CD4-positive, alpha-beta T cell treated with Interleukin-6 at 100 ng/mL for 8 hours (primary cell): Measurements from ENCODE around the gene TALDO1.

ENCODE experiments used
- DNase-seq: peaks from one replicate; pipeline ENCODE4 v3.0.0-alpha.2; 2020; ENCODE audit warnings: mixed read lengths, low spot score

Gene TALDO1

GRCh38 chr11:788009-788640 is 40.9 kb downstream of the TALDO1 start:
- DNase-seq = no peak

DNA sequence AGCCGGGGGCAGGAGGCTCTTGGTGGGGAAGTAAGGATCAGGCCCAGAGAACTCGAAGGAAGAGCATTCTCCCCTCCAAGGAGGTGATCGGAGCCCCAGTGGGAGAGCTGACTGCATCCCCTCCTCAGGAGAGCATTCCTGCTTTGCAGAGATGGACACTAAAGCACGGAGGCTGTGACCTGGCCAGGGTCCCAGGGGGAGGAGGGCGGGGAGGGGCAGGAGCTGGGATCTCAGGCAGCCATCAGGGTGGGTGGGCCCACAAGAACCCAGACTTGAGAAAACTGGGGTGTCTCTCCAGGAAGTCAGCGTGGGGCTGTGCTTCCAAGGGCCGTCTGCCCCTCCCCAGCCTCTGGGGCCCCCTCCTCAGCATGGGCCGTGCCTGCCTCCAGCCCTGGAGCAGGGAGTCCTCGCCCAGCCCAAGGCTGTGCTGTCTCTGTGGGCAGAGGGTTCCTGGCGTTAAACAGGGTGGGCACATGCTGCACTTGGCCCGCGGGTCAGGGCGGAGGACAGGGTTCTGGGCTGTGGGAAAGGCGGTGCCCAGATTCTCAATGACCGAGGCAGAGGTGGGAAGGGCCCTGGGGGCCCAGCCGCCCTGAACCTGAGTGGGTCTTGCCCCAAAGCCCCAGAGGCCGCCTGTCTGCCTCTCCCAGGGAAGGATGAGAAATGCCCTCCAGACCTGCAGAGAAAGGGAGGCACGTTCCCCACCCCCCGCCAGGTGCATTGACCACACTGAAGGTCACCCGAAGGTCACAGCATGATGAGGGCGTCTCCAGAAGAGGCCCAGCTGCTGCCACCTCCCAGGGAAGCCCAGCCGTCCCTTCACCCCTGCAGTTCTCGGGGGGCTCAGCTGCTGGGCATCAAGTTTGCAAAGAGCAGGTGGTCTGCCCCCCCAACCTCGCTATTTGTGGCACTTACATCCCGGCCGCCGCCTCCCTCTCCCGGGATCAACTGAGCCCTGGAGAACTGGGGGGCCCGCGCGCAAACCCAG is 42.0 kb downstream of the TALDO1 start:
- no peak for DNase-seq

- no peak for DNase-seq
Observed at GRCh38 chr11:789943-790342, 42.7 kb downstream of the TALDO1 start, which contains the start of gene CEND1. Gene CEND1, minus strand, starts transcription at chr11:790090. Its CDS starts 1,514 bp downstream, at chr11:788576.

DNA sequence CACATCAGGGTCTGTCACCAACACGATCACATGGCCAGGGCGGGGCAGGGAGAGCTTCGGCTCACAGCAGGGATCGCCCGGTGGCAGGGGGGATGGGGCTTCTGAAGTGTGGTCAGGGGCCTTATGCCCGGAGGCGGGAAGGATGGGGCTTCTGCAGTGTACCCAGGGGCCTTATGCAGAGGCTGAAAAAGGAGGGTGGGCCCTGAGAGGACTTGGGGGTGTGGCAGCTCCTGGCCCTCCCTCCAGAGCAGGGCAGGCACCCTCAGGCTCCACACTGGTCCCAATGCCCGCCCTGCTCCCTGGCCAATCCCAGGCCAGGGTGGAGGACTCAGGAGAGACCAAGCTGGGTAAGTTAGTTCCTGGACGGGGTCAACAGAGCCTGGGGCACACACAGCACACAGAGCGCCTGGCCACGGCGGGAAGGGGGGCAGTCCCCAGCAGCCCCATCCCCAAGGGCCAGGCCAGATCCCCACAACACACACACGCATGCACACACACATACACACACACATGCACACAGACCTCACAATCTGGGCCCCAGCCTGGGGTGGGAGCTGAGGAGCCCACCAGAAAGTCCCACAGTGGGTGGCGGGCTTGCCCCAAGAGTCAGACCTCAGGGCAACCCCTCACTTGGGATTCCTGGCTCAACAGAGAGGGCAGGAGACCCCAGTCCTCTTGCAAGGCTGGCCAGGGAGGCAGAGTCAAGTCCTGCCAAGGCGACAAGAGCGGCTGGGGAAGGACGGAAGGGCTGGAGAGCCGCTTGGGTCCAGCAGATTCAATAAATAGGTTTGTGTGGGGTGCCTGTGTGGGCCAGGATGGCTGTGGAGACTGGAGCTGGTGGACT is 43.7 kb downstream of the TALDO1 start:
- DNase-seq = no peak

GRCh38 chr11:791658-792534 is 44.6 kb downstream of the TALDO1 start:
- no peak for DNase-seq

- DNase-seq = no peak
Observed at GRCh38 chr11:792535-792821, 45.2 kb downstream of the TALDO1 start.

DNA sequence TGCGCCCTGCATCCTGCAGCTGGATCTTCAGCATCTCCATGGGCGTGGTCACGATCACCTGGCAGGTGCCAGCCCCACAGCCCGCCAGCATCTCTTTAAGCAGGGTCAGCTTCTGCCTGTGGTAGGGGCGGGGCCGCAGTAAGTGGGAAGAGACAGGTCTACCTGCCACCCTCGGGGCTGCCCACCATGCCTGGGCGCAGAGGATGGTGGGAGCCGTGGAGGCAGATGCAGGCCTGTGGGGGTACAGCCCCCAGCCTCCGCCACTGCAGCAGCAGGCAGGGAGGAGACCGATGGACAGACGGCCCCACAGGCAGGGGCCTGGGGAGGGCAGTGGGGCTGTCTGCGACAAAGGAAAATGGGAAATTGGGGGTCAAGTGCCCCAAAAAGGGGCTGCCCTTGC is 45.6 kb downstream of the TALDO1 start:
- no peak for DNase-seq

- no peak for DNase-seq
Observed at GRCh38 chr11:793556-793955, 46.3 kb downstream of the TALDO1 start.

GRCh38 chr11:794013-794765 is 46.9 kb downstream of the TALDO1 start:
- no peak for DNase-seq

DNA sequence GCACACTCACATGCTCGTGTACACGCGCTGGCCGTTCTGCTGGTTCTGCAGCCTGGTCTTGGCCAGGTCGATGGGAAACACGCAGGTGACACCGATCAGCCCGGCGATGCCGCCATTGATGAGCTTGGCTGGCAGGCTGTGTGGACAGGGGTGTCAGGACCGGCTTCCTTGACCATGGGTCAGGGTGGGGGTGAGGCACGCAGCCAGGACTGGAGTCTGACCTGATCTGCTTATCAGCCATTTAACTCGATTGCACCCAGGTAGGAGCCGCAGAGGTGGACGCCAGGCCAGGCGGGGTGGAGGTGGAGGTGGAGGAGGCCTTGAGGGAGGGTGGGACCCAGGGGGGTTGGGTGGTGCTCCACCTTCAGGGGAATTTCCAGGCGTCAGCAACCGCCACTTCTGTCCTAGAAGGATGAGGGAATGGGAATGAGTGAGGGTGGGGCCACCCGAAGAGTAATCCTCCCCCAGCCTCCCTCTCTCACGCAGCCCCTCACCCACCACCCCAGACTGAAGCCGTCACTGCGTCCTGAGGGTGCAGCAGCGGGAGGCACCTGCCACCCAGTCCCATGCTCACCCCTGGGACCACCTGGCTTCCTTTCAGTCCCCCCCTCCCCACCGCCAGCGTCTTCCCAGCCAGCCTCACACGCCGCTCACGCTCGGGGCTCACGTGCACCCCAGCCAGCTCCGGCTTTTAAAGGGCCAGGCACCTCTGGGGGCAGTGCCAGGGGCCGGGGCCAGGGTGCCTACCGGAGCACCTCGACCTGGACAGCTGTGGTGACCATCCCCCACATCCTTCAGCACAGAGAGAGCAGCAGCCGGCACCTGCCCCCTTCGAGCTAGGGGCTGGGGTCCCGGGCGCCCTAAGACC is 47.7 kb downstream of the TALDO1 start:
- no peak for DNase-seq

- DNase-seq = peak; percentile 85
Observed at GRCh38 chr11:795634-796564, 48.6 kb downstream of the TALDO1 start.

DNA sequence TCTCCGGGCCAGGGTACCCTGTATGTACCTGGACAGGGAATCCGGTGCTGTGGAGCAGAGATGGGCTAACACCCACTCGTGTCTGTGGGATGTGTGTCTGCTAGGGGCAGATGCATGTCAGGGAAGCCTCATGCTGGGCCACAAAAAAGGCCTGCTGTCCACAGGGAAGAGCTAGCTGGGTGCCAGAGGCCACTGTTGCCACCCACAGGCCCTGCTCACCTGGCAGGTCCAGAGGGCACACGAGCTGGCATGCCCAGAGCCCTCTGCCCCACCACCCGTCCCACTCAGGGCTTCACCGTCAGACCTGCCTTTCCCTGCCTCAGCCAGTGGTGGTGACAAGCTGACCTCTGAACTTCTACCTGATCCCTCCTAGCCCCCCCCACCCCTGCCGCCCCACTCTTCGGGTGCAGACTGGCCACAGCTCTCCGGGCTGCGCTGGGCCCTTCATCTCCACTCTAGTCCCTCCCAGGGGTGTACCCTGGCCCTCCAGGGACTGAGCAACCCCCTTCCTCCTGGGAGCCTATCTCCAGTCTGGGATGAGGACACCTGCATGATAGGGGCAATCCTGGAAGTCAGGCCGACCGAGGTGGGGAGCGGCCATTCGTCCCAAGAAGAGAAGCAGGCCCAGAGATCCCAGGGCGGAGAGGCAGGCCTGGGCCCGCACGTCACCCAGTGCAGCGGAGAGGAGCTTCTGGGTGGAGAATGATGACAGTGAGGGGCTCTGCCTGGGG is 49.5 kb downstream of the TALDO1 start:
- no peak for DNase-seq

DNA sequence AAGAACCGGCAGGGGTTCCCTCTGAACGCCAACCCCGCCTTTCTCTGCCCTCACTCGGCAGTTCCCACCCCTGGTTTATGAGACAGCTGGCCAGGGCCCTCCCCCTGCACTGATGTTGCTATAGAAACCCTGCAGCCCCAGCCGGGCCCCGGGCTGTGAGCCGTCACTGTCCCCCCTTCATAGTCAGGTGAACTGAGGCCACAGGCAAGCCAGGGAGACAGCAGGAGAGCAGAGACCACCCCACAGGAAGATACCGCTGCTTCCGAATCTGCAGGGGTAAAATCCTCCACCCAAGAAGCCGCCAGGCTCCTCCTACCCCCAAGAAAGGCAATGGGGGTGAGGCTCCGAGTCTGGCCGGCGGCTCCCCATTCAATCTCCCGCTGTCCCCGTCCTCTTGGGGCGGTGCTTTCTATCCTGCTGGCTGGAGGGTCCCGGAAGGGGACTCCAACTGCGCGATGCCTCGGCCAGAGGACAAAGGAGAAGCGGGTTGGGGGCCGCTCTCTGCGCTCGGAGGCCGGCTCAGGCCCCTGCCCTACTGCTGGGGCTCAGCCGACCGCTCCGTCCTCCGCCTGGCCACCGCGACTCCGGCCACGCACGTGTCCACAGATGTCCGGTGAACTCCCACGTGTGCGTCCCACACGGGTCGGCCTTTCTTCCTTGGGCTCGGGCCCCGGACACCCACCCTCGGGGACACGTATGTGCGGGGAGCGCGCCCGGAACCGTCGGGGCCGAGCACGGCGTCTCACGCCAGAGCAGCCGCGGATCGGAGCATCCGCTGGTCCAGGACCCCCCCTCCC is 50.2 kb downstream of the TALDO1 start:
- DNase-seq = peak; percentile 60

- DNase-seq = peak; percentile 75
Observed at GRCh38 chr11:798093-798713, 50.9 kb downstream of the TALDO1 start, which contains the start of gene SLC25A22. Gene SLC25A22, minus strand, starts transcription at chr11:798281. Its CDS starts 3,275 bp downstream, at chr11:795006.

GRCh38 chr11:799641-800316 is 52.5 kb downstream of the TALDO1 start:
- no peak for DNase-seq

GRCh38 chr11:800473-800872 is 53.2 kb downstream of the TALDO1 start:
- no peak for DNase-seq
